HuH-7 (cell line): ENCODE results near the gene RAD23A.
"Not testable (repeated sequence)": the region's sequence is repeated elsewhere in the genome, so short reads cannot be mapped to it uniquely, and the experiment has no call there.

Source experiments
- DNase-seq: peaks from one replicate; pipeline ENCODE4 v3.0.0; 2011; ENCODE audit warnings: low spot score

The RAD23A gene

DNA sequence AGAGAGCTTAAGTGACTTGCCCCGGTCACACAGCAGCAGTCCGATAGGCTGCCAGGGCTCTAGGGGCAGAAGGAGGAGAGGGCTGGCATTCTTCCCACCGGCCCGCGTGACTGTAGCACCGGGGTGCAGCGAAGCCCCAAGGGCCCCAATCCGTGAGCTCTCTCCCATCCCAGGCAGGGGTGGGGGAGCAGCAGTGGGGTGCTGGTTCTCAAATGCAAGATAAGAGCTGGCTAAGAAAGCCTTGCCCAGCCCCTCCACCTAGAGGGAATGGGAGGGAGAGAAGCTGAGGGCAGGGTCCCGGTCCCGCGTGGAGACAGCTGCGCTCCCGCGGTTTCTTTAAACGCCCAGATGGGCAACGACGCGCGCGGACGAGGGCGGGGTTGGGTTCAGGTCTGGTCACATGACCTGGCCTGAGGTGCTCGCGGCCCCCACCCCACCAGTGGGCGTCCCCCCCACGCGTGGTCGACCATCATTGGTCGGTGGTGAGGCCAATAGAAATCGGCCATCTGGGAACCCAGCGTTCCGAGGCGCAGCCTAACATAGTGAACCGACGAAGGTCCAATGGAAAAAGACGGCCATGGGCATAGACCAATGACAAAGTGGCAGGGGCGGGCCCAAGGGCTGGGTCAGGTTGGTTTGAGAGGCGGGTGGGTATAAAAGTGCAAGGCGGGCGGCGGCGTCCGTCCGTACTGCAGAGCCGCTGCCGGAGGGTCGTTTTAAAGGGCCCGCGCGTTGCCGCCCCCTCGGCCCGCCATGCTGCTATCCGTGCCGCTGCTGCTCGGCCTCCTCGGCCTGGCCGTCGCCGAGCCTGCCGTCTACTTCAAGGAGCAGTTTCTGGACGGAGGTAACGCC is 7.5 kb upstream of the RAD23A start, which contains the start of gene CALR:
Gene CALR (plus strand): TSS at position 683 of the 852 bp plus-strand sequence. CDS start 71 bp downstream, at position 754.
- DNase-seq, result peak; percentile 99

DNA sequence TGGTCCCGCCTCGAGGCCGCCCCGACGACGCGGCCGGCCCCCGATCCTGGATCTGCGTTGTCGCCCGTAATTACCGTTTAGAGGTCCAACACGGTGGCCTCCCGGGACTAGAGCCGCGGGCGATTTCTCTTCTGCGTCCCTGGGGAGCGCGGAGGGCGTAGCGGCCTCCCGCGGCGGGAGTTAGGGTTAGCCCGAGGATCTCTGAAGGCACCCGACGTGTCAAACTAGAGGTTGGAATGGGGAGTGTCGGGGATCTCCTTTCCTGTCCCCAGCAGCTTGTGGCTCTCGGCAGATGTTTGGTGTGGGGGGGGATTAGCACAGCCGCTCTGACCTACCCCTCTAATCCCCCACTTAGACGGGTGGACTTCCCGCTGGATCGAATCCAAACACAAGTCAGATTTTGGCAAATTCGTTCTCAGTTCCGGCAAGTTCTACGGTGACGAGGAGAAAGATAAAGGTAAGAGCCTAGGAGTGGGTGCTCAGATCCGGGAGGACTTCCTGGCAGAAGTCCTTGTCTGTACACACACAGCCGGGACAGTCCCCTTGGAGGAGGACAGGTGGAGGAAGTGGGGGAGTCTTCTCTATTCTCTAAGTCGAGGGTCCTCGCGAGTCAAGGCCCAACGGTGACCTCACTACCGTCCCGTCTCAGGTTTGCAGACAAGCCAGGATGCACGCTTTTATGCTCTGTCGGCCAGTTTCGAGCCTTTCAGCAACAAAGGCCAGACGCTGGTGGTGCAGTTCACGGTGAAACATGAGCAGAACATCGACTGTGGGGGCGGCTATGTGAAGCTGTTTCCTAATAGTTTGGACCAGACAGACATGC is 6.7 kb upstream of the RAD23A start:
- no peak for DNase-seq

DNA sequence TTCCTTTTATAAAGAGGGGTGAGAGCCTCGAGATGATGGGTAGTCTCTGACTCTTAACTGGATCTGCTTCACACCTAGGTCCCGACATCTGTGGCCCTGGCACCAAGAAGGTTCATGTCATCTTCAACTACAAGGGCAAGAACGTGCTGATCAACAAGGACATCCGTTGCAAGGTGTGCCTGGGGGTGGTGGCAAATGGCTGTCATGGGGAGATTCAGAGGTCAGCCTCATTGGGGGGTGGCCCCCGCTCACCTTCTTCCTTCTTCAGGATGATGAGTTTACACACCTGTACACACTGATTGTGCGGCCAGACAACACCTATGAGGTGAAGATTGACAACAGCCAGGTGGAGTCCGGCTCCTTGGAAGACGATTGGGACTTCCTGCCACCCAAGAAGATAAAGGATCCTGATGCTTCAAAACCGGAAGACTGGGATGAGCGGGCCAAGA is 5.7 kb upstream of the RAD23A start:
- DNase-seq, result no peak

DNA sequence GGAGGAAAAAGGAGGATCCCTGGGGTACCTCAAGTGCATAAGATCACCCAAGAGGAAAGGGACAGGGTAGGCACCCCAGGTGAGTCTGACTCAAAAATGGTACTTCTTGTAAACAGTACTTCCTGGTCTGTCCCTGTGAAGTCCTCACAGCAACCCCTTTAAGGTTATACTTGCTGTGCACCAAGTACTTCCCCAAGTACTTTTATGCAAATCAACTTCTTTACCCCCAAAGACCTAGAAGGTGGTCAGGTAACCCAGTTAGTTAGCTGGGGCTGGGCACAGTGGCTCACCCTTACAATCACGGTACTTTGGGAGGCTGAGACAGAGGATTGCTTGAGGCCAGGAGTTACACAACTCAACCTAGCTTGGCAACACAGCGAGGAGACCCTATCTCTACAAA is 4.8 kb upstream of the RAD23A start:
- DNase-seq, result no peak

DNA sequence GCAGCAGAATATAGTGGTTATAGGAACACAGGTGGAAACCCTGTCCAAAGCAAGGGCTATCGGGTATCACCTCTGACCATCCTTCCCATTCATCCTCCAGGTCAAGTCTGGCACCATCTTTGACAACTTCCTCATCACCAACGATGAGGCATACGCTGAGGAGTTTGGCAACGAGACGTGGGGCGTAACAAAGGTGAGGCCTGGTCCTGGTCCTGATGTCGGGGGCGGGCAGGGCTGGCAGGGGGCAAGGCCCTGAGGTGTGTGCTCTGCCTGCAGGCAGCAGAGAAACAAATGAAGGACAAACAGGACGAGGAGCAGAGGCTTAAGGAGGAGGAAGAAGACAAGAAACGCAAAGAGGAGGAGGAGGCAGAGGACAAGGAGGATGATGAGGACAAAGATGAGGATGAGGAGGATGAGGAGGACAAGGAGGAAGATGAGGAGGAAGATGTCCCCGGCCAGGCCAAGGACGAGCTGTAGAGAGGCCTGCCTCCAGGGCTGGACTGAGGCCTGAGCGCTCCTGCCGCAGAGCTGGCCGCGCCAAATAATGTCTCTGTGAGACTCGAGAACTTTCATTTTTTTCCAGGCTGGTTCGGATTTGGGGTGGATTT is 2.1 kb upstream of the RAD23A start:
- DNase-seq, result no peak

DNA sequence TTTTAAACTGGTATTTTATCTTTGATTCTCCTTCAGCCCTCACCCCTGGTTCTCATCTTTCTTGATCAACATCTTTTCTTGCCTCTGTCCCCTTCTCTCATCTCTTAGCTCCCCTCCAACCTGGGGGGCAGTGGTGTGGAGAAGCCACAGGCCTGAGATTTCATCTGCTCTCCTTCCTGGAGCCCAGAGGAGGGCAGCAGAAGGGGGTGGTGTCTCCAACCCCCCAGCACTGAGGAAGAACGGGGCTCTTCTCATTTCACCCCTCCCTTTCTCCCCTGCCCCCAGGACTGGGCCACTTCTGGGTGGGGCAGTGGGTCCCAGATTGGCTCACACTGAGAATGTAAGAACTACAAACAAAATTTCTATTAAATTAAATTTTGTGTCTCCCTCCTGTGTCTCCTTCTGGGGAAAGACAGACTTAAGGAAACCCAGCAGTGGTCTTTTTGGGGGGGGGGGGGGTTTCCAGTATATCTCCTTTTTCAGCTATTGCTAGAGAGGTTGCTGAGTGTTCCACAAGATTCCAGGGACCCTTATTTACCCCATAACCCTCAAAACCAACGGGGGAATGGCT is 1.5 kb upstream of the RAD23A start:
- DNase-seq, result no peak

DNA sequence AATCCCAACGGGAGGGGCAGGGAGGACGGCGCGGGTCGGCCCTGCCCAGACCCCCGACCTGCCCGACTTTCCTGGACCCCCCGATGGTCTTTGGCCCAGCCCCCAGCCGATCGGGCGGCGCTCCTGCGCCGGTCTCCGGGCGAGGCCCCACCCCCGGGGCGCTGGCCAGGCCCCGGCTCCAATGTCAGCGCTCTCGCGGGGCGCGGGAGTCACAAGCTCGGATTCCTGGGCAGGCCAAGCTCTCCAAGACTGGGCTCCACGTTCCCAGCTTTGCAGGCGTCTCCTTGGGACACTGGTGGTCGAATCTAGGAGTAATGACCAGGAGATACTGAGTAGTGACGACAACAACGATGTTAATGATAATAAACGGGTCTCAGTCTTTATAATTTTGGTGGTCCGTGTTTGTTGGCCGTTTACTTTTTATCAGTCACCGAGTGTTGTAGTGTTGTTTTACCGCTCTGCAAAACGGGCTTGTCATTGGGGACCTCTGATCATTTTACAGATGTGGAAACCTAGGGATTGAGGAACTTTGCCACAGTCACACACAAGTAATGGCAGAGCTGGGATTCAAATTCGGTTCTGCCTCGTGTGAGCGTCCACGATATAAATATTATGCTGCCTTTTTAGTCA is 545 bp downstream of the RAD23A start:
- peak; percentile 63 for DNase-seq

DNA sequence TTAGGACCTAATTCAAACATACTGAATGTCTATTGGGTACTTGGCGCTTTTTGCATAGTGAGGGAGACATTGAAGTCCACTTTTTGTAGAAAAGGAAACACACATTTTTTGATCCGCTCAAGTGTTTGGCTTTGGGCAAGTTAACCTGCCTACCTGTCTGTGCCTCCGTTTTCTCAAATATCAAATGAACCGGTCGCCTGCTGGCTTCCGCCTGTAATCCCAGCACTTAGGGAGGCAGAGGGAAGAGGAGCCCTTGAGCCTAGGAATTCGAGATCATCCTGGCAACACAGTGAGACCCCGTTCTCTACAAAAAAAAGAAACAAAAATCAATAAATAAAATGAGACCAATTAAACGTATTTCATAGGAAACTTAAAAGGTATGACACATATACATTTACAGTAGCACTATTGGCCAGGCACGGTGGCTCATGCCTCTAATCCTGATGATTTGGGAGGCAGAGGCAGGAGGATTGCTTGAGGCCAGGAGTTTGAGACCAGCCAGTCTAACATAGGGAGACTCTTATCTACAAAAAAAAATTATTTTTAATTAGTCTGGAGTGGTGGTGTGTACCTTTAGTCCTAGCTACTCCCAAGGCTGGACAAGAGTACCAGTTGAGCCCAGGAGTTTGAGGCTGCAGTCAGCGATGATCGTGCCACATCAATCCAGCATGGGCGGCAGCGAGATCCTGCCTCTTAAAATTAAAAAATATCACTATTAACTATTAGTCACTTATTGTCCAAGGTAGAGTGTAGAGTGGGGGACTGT is 1.3 kb downstream of the RAD23A start:
- no peak for DNase-seq

DNA sequence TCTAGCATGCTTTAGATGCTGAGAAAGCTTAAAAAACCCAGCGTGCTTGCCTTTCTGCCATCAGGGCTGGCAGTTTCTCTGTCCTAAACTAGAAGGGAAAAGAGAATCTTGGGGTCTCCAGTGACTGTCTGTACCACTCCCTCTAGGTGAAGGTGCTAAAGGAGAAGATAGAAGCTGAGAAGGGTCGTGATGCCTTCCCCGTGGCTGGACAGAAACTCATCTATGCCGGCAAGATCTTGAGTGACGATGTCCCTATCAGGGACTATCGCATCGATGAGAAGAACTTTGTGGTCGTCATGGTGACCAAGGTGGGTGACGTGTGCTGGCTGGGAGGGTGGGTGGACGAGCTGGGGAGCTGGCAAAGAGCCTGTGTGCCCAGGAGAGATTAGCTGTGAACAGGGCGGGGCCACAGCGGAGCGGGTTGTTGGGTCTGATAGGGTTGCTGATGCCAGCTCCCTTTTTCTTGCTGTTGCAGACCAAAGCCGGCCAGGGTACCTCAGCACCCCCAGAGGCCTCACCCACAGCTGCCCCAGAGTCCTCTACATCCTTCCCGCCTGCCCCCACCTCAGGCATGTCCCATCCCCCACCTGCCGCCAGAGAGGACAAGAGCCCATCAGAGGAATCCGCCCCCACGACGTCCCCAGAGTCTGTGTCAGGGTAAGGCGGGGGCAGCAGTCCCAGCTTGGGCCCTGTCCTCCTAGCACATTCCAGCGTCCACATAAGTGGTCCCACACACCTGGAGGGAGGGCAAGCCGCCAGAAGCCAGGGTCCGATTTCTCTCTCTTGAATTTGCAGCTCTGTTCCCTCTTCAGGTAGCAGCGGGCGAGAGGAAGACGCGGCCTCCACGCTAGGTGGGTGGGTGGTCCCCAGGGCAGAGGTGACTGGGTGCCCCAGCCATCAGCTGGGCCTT is 2.3 kb downstream of the RAD23A start:
- DNase-seq, result no peak

DNA sequence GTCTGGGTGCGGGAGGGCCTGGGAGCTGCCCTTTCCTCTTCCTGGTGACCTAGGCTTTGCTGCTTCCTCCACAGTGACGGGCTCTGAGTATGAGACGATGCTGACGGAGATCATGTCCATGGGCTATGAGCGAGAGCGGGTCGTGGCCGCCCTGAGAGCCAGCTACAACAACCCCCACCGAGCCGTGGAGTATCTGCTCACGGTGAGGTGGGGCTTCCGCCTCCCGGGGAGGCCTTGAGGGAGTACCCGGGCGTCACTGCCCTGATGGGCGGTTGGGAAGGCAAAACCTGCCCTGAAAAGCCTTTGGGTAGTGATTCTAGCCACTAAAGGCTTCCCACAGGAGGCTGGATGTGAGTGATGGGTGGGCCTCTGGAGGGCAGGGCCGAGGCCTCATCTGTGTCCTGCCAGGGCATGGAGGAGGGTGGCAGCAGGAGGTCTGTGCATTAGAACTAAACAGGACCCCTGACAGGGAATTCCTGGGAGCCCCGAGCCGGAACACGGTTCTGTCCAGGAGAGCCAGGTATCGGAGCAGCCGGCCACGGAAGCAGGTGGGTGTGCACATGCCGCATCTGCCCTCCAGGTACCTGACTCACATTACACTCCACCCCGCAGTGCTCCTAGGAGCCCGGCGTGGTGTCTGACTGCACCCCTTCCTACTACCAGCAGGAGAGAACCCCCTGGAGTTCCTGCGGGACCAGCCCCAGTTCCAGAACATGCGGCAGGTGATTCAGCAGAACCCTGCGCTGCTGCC is 3.1 kb downstream of the RAD23A start:
- no peak for DNase-seq

DNA sequence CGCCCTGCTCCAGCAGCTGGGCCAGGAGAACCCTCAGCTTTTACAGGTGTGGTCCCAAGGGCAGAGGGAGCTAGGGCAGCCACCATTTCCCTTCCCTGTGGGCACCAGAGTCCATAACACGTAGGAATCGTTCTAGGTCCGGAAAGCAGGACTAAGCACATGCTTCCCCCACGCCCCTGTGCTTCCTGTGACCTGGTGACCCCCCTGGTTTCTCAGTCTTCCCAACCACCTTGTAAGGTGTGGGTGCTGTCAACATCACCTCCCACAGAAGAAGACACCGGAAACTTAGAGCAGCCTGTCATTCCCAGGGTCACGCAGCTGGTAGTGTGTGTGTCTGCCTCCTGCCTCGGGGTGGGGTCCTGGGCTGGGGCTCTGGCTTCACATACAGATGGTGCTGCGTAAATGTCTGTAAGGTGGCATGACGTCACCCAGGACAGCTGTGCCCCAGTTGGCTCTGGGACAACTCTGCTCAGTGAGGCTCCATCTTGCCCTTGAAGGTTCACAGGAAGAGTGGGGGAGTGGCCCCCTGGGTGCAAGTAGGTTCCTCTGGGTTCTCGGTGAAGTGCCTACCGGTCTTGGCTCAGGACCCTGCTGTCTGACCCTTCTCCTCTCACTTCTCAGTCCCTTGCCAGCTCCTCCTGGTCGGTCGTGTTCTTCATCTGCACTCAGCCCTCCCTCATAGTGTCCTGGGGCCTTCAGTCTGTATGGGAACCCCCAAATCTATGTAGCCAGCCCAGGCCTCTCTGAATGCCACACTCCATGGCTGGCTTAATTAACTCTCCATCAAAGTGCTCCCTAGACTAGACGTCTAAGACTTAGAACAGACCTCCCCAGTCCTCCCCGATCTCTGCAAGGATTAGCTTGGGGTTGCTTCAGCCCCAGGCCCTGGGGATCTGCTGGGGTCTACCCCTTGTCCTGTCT is 4.0 kb downstream of the RAD23A start:
- no peak for DNase-seq

DNA sequence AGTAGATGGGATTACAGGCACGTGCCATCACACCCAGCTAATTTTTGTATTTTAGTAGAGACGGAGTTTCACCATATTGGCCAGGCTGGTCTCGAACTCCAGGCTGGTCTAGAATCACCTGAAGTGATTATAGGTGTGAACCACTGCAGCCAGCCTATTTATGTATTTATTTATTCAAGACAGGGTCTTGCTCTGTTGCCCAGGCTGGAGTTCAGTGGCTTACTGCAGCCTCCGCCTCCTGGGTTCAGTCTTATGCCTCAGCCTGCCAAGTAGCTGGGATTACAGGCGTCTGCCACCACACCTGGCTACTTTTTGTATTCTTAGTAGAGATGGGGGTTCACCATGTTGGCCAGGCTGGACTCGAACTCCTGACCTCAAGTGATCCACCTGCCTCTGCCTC is 6.4 kb downstream of the RAD23A start:
- DNase-seq, result not testable (repeated sequence)

DNA sequence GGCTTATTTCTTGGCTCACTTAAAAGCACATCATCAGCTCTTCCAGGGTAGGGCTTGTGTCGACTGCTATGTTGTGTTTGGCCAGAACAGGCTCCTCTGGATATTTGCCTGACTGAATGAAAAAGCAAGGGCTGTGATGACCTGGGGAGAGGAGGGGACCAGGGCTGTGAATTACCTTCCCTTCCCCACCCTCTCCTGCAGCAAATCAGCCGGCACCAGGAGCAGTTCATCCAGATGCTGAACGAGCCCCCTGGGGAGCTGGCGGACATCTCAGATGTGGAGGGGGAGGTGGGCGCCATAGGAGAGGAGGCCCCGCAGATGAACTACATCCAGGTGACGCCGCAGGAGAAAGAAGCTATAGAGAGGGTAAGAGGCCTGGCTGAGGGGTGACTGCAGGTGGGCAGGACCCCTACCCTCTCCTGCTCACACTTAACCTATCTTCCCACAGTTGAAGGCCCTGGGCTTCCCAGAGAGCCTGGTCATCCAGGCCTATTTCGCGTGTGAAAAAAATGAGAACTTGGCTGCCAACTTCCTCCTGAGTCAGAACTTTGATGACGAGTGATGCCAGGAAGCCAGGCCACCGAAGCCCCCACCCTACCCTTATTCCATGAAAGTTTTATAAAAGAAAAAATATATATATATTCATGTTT is 7.0 kb downstream of the RAD23A start:
- no peak for DNase-seq

DNA sequence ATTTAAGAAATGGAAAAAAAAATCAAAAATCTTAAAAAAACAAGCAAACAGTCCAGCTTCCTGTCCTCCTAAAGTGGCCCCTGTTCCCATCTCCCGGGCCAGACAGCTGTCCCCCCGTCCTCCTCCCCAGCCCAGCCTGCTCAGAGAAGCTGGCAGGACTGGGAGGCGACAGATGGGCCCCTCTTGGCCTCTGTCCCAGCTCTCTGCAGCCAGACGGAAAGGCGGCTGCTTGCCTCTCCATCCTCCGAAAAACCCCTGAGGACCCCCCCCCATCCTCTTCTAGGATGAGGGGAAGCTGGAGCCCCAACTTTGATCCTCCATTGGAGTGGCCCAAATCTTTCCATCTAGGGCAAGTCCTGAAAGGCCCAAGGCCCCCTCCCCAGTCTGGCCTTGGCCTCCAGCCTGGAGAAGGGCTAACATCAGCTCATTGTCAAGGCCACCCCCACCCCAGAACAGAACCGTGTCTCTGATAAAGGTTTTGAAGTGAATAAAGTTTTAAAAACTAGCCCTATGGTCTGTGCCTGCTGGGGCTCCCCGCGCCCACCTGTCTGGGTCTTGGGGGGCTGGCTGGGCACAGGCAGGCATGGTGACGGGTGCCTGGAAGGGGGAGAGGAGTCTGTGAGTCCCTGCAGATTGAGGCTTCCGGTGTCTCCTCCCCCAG is 7.6 kb downstream of the RAD23A start:
- DNase-seq, result no peak

DNA sequence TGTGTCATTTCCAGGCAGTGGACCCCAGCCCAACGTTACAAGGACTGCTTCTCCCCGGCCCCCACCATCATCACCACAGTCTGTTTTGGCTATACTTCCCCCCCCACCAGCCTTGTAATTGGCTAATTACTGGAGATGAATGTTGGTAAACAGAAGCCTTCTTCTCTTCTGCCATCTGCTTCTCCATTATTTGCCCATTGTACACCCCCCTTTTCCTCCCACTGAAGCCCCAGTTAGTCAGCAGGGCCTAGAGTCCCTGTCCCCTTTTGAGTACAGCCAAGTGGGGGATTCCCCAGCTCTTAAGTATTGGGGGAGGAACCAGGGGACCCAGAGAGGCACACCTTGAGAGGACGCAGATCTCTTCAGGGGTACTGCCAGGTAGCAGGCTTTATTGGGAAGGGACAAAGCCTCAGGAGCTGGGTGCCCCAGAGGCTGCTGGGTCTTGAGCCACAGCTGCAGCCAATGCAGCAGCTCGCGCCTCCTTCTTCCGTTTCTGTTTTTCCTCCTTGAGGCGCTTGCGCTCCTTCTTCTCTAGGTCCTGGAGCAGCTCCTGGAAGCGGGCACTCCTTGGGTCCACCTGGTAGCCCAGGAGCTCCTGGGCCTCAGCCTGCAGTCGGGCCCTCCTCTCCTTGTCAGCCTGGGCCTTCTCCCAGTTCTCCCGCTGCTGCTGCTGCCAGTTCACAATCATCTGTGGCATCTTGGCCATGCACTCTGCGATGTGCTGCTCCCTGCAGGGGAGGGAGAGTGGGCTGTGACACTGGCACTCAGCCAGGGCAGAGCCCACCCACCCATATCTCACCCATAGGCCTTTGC is 8.3 kb downstream of the RAD23A start:
- no peak for DNase-seq

DNA sequence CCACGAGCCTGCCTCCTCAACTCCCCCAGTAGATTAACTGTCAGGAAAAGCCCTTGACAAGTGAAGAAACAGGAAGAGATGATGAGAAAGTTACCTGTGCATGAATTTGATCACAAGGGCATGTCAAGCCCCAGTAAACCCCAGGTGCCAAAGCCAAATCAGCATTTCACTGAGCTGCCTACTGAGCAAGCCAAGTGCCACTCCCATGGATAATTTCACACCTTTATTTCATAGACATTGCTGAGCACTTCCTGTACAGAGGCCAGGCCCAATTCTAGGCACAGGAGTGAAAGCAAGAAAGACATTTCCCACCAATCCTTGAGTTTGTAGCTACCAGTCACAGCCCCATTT is 8.9 kb downstream of the RAD23A start:
- DNase-seq, result no peak
